Measurements from ENCODE around the gene SLC25A13. TPM values are rescaled to one million over a fixed set of nuclear protein-coding genes. Genes with fewer than 3 reads are reported as not detected.

The SLC25A13 gene
- total RNA-seq, 2 experiments from 2014 or later: 7.3 to 9.0 TPM

GRCh38 chr7:96312502-96312901, 9.4 kb downstream of the SLC25A13 start:
- H3K36me3 Mint-ChIP-seq (ENCODE audit: low read depth): peaks cover 12% of the 10 kb centered on the region
- H3K27me3 Mint-ChIP-seq: no peaks in the 10 kb centered on the region
- CTCF ChIA-PET: interaction anchor here (1.1 kb wide), 1 partner anchor 87 kb away, joined by 3 read pairs; no protein-coding TSS in a partner anchor
- DNase-seq: no peak
- POLR2A ChIA-PET: interaction anchor here (0.7 kb wide), 1 partner anchor 204 kb away, joined by 3 read pairs; no protein-coding TSS in a partner anchor
- H3K27ac Mint-ChIP-seq: no peak overlapping the region
- TF ChIP-seq CTCF (IDR thresholded peaks at IDR 0.05): no peak
- peaks cover 29% of the 10 kb centered on the region for H3K4me1 Mint-ChIP-seq (ENCODE audit: low read depth)
- intact Hi-C loops (cut with micrococcal nuclease): no loop called here
- no peak overlapping the region for H3K4me3 Mint-ChIP-seq
- H3K9me3 Mint-ChIP-seq: no peaks in the 10 kb centered on the region
- ATAC-seq: no peak

DNA sequence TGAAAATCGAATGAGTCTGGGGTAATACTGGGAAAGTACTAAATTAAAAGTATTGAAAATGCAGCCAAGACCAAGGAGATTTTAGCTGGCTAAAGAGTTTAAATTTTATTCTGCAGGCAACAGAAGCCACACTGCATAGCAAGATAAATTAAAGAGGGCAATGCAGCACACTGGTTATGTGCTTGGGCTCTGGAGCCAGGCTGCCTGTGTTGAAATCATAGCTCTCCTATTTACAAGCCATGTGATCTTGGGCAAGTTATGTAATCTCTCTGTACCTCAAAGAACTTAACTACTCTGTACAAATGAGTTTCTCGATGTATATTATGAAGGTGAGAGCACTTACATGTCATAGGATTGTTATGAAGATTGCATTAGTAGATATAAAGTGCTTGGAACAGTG, 9.9 kb downstream of the SLC25A13 start:
- TF ChIP-seq CTCF (IDR thresholded peaks at IDR 0.05): no peak
- H3K27me3 Mint-ChIP-seq: no peaks in the 10 kb centered on the region
- H3K4me3 Mint-ChIP-seq: no peak overlapping the region
- no peak overlapping the region for H3K27ac Mint-ChIP-seq
- H3K36me3 Mint-ChIP-seq (ENCODE audit: low read depth): peaks cover 12% of the 10 kb centered on the region
- ATAC-seq (no peak), DNase-seq (no peak)
- CTCF ChIA-PET: interaction anchor here (1.1 kb wide), 1 partner anchor 87 kb away, joined by 3 read pairs; no protein-coding TSS in a partner anchor
- intact Hi-C loops (cut with micrococcal nuclease): no loop called here
- H3K4me1 Mint-ChIP-seq (ENCODE audit: low read depth): peaks cover 29% of the 10 kb centered on the region
- no peaks in the 10 kb centered on the region for H3K9me3 Mint-ChIP-seq
- POLR2A ChIA-PET: interaction anchor here (0.7 kb wide), 1 partner anchor 204 kb away, joined by 3 read pairs; no protein-coding TSS in a partner anchor

DNA sequence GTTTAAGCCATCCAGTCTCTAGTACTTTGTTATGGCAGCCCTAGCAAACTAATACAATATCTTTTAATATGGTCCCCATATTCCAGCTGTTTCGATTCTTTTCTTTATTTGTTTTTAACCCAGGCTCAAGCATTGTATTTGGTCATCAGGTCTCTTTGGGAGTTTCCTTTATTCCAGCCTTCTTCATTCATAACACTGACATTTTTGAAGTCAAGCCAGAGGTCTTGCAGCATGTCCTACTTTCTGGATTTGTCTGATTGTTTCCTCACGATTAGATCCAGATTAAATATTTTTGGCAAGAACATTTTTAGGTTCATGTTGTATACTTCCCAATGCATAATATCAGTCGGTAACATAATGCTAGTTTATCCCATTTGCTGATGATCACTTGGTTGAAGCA, 11.8 kb downstream of the SLC25A13 start:
- CTCF ChIA-PET: no interaction called here
- POLR2A ChIA-PET: interaction anchor here (1.1 kb wide), 1 partner anchor 9 kb away, joined by 4 read pairs; no protein-coding TSS in a partner anchor
- no peak for TF ChIP-seq CTCF (IDR thresholded peaks at IDR 0.05)
- intact Hi-C loops (cut with micrococcal nuclease): no loop called here
- no peaks in the 10 kb centered on the region for H3K9me3 Mint-ChIP-seq
- H3K27ac Mint-ChIP-seq: no peak overlapping the region
- peaks cover 42% of the 10 kb centered on the region for H3K4me1 Mint-ChIP-seq (ENCODE audit: low read depth)
- H3K36me3 Mint-ChIP-seq (ENCODE audit: low read depth): peaks cover 15% of the 10 kb centered on the region
- ATAC-seq: no peak
- no peak overlapping the region for H3K4me3 Mint-ChIP-seq
- no peak for DNase-seq
- no peaks in the 10 kb centered on the region for H3K27me3 Mint-ChIP-seq

GRCh38 chr7:96308950-96309263, 13.0 kb downstream of the SLC25A13 start:
- H3K36me3 Mint-ChIP-seq (ENCODE audit: low read depth): peaks cover 19% of the 10 kb centered on the region
- H3K9me3 Mint-ChIP-seq: no peaks in the 10 kb centered on the region
- CTCF ChIA-PET: no interaction called here
- no peak overlapping the region for H3K4me3 Mint-ChIP-seq
- POLR2A ChIA-PET: no interaction called here
- intact Hi-C loops (cut with micrococcal nuclease): no loop called here
- DNase-seq: no peak
- H3K4me1 Mint-ChIP-seq (ENCODE audit: low read depth): peaks cover 44% of the 10 kb centered on the region
- H3K27me3 Mint-ChIP-seq: no peaks in the 10 kb centered on the region
- no peak for TF ChIP-seq CTCF (IDR thresholded peaks at IDR 0.05)
- H3K27ac Mint-ChIP-seq: no peak overlapping the region
- no peak for ATAC-seq

DNA sequence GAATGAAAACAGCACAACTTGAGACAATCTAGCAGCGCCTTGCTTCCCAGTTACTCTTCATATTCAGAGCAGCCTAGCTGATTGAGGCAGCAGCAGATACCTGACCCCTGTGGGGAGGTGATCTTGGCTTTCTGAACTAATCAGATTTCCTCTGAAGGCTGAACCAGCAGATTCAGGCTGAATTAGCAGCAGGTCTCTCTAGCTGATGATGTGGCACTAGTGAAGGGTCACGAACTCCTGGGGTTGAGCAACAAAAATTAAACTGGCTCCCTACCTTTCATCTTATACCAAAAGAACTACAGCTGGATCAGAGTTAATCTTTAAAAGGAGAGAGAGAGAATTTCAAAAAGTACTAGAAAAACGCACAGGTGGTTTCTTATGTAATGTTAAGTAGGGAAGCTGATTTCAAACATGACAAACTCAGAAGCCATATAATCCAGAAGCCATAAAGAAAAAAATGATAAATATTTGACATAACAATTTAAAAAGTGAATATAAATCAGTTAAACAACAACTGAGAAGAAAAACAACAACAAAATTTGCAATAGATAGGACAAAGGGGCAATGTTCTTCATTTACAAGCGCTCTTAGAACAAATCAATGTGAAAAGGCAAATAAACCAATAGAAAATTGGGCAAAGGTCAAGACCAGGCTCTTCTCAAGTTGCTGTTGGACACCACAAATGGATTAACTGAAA, 13.5 kb downstream of the SLC25A13 start:
- no peak for TF ChIP-seq CTCF (IDR thresholded peaks at IDR 0.05)
- Mint-ChIP-seq H3K9me3 (no peaks in the 10 kb centered on the region), H3K36me3 (ENCODE audit: low read depth) (peaks cover 19% of the 10 kb centered on the region), H3K4me1 (ENCODE audit: low read depth) (peaks cover 48% of the 10 kb centered on the region), H3K27ac (no peak overlapping the region), H3K4me3 (no peak overlapping the region), H3K27me3 (no peaks in the 10 kb centered on the region)
- ChIA-PET CTCF (no interaction called here), POLR2A (no interaction called here)
- DNase-seq (no peak), ATAC-seq (no peak)
- intact Hi-C loops (cut with micrococcal nuclease): no loop called here

Data from activated CD8-positive, alpha-beta T cell treated with anti-CD3 and anti-CD28 coated beads for 36 hours (primary cell).